Left lung (tissue), 10 donors: ENCODE measurements around the gene CCNL2. TPM values are rescaled to one million over a fixed set of nuclear protein-coding genes. Genes with fewer than 3 reads are reported as not detected.

Experiments used
- ATAC-seq: fragments of 200-7000 bp; cut with Tn5 transposase; one replicate; pipeline ENCODE4 v1.9.1; 2020; ENCODE audit warnings: moderate library complexity
- DNase-seq, 4 donors: peaks; one replicate each; pipeline ENCODE4 v3.0.0-alpha.2; 2013 to 2020
- H3K27ac ChIP-seq, 2 donors: fragments of 200-600 bp; sonication (generic) in 1 of 2; one replicate each; pipeline versions ENCODE4 v1.5.0 to v1.8.0; 2020 to 2021
- H3K27me3 ChIP-seq, 2 donors: fragments of 200-600 bp; sonication (generic) in 1 of 2; one replicate each; pipeline versions ENCODE4 v1.5.0 to v1.8.0; 2020 to 2021
- H3K36me3 ChIP-seq, 2 donors: fragments of 200-600 bp; sonication (generic) in 1 of 2; one replicate each; pipeline versions ENCODE4 v1.5.0 to v1.8.0; 2020 to 2021
- H3K4me1 ChIP-seq, 2 donors: fragments of 200-600 bp; one replicate each; pipeline ENCODE4 v1.8.0; 2021
- H3K4me3 ChIP-seq, 2 donors: fragments of 200-600 bp; sonication (generic) in 1 of 2; one replicate each; pipeline versions ENCODE4 v1.5.0 to v1.8.0; 2020 to 2021; ENCODE audit warnings: mild to moderate bottlenecking in 1 of 2
- H3K9me3 ChIP-seq, 2 donors: fragments of 200-600 bp; sonication (generic) in 1 of 2; one replicate each; pipeline versions ENCODE4 v1.5.0 to v1.8.0; 2020 to 2021
- intact Hi-C, 2 donors: fragments of 100-400 bp; cut with DNase I; formaldehyde crosslinking; loops; one replicate each; pipeline versions ENCODE4 v1.11.2 to v1.14.2; 2022
- polyA plus RNA-seq, 6 donors: library from polyadenylated mRNA; unstranded; fragments of 120-200 nt; gene quantifications; one replicate each; pipeline ENCODE4 v1.2.1, GENCODE V29; 2013; ENCODE audit not compliant: insufficient read length in 6 of 6
- total RNA-seq, 2 donors: library from RNA; stranded (reverse); fragmentation: NEBNext Ultra II Directional; extraction: Animal tissue kit (Norgen Biotek cat#: 25700); gene quantifications; one replicate each; pipeline ENCODE4 v1.2.1, GENCODE V29; 2021
- TF ChIP-seq, protein P1 (sequence below), 2 donors: fragments of 200-600 bp; sonication (generic) in 1 of 2; IDR thresholded peaks; one replicate each; pipeline versions ENCODE4 v1.5.0 to v1.8.0; 2021; ENCODE audit warnings: antibody characterized with exemption in 2 of 2
- donor health status: DM: no; HTN: yes; CAD: no.
- donor health status: DM: no; HTN: no; CAD: no.

Gene CCNL2
- total and polyA plus RNA-seq, 8 donors = 142 to 405 (median 310) TPM

DNA sequence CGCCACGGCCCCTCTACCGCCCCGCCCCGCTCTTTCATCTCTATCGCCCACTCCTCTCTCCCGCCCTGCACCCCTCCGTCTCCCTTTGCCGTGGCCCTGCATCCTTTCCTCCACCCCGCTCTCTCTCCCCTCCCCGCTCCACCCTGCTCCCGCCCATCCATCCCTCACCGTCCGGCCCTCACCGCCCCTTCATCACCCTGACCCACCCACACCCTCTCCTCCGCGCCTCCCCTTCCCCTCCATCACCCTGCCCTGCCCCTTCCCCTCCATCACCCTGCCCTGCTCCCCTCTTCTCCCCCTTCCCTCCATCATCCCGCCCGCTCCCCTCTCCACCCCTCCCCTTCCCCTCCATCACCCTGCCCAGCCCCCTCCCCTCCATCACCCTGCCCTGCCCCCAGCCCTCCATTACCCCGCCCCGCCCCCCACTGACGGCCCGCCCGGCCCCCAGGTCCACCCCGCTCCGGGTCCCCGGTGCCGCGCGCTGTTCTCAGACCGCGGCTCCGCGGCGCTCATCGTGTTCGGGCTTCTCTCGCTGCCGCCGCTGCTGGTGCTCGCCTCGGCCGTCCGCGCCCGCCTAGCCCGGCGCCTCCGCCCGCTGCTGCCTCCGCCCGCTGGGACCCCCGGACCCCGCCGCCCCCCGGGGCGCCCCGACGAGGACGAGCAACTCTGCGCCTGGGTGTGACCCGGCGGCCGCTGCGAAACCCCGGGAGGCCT lies 28.1 kb upstream of the CCNL2 start:
- intact Hi-C loops = no loop called here
- Histone ChIP-seq H3K27me3 (peaks cover 0 to 54% of the 10 kb centered on the region in 2 donors), H3K36me3 (no peaks in the 10 kb centered on the region), H3K27ac (no peak overlapping the region), H3K4me1 (peaks cover 23 to 34% of the 10 kb centered on the region in 2 donors), H3K4me3 (peak overlapping the region; percentile 18 to 24), H3K9me3 (no peaks in the 10 kb centered on the region)
- ATAC-seq (no peak), DNase-seq (peak in 1 of 4 donors; percentile 72)
- TF ChIP-seq, protein P1, sequence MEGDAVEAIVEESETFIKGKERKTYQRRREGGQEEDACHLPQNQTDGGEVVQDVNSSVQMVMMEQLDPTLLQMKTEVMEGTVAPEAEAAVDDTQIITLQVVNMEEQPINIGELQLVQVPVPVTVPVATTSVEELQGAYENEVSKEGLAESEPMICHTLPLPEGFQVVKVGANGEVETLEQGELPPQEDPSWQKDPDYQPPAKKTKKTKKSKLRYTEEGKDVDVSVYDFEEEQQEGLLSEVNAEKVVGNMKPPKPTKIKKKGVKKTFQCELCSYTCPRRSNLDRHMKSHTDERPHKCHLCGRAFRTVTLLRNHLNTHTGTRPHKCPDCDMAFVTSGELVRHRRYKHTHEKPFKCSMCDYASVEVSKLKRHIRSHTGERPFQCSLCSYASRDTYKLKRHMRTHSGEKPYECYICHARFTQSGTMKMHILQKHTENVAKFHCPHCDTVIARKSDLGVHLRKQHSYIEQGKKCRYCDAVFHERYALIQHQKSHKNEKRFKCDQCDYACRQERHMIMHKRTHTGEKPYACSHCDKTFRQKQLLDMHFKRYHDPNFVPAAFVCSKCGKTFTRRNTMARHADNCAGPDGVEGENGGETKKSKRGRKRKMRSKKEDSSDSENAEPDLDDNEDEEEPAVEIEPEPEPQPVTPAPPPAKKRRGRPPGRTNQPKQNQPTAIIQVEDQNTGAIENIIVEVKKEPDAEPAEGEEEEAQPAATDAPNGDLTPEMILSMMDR (IDR thresholded peaks at IDR 0.05) = no peak

DNA sequence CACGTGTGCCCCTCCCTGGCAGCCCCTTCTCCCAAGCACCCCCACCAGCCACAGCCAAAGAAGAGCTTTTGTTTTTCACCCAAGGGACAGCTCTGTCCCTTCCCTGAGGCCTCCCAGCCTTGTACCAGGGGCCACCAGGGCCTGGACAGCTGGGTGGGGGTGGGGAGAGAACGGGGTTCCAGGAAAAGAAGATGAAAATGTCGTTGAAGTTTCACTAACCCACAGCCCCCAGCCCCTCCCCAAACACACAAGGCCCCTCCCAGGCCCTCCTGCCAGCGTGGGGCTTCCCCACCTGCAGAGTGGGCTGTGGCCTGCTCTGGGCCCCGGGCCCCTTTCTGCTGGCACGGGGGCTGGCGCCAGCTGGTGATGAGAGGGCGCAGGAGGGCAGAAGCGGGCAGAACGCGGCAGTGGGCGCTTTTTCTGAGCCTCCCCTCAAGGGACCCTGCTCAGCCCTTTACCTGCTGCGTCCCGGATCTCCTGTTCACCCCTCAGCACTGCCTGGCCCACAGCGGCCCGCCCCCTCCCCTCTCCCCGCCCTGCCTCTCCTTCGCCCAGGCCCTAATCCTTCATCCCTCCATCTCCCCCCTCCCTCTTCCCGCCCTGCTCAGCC lies 27.5 kb upstream of the CCNL2 start:
- no peak for ATAC-seq
- peaks cover 0 to 49% of the 10 kb centered on the region in 2 donors for H3K27me3 ChIP-seq
- H3K27ac ChIP-seq = no peak overlapping the region
- no peaks in the 10 kb centered on the region for H3K9me3 ChIP-seq
- TF ChIP-seq, protein P1 (IDR thresholded peaks at IDR 0.05) = no peak
- DNase-seq = peak in 1 of 4 donors; percentile 55
- H3K4me1 ChIP-seq = peaks cover 22 to 27% of the 10 kb centered on the region in 2 donors
- intact Hi-C loops = no loop called here
- no peaks in the 10 kb centered on the region for H3K36me3 ChIP-seq
- H3K4me3 ChIP-seq = no peak overlapping the region

DNA sequence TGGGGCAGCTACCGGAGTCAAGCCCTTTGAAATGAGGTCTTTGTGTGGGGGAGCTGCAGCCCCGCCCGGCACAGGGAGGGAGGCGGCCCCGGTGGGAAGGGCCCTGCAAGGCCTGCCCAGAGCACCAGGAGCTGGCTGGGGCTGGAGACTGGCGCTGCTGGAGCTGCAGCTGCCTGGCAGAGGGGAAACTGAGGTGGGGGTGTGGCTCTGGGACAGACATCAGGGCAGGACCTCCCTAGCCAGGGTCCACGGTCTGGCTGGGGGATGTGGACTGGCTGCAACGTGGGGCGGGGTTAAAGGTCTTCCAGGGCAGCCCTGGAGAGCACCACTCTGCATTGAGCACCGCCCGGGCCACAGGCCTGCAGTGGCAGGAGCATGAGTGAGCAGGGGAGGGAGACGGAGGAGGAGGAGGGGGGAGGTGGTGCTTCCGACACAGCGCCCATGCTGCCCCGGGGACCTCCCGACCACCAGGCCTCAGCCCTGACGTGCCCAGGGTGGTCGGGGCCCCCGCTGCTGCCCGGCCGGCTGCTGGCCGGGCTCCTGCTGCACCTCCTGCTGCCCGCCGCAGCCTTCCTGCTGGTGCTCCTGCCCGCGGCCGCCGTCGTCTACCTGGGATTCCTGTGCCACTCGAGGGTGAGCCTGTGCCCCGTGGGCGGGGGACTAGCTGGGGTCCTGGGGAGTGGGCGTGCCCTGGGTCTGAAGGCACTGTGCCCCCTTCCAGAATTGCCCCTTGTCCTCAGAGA lies 26.8 kb upstream of the CCNL2 start:
- H3K27ac ChIP-seq = no peak overlapping the region
- H3K36me3 ChIP-seq = no peaks in the 10 kb centered on the region
- H3K4me1 ChIP-seq = peaks cover 15 to 20% of the 10 kb centered on the region in 2 donors
- peaks cover 0 to 49% of the 10 kb centered on the region in 2 donors for H3K27me3 ChIP-seq
- TF ChIP-seq, protein P1 (IDR thresholded peaks at IDR 0.05) = no peak
- ATAC-seq = no peak
- intact Hi-C loops = no loop called here
- peak in 1 of 4 donors; percentile 75 for DNase-seq
- no peaks in the 10 kb centered on the region for H3K9me3 ChIP-seq
- no peak overlapping the region for H3K4me3 ChIP-seq

DNA sequence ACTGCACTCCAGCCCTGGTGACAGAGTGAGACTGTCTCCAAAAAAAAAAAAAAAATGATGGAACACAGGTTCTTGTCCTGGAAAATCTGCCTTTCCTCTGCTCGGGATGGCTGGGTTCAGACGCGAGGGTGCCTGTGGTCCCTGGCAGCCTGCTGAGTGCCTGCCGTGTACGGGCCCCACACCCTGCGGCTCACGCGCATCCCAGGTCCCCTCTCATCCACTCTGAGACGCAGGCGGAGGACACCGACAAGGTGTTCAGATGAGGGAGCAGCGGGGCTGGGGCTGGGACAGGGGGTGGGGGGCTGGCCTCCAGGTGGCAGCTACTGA lies 26.3 kb upstream of the CCNL2 start:
- H3K27me3 ChIP-seq = peaks cover 0 to 49% of the 10 kb centered on the region in 2 donors
- intact Hi-C loops = no loop called here
- TF ChIP-seq, protein P1 (IDR thresholded peaks at IDR 0.05) = no peak
- H3K27ac ChIP-seq = no peak overlapping the region
- H3K4me3 ChIP-seq = no peak overlapping the region
- no peaks in the 10 kb centered on the region for H3K36me3 ChIP-seq
- no peaks in the 10 kb centered on the region for H3K9me3 ChIP-seq
- ATAC-seq (no peak), DNase-seq (peak in 1 of 4 donors; percentile 50)
- peaks cover 10 to 21% of the 10 kb centered on the region in 2 donors for H3K4me1 ChIP-seq

DNA sequence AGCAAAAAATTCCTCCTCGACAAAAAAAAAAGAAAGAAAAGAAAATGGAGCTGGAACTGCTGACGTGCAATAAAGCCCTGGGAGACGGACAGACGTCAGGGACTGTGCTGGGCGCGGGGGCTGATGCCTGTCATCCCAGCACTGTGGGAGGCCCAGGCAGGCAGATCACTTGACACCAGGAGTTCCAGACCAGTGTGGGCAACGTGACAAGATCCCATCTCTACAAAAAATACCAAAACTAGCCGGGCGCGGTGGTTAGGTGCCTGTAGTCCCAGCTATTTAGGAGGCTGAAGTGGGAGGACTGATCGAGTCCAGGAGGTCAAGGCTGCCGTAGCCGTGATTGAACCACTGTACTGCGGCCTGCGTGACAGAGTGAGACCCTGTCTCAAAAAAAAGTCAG lies 25.6 kb upstream of the CCNL2 start:
- no peak overlapping the region for H3K4me3 ChIP-seq
- intact Hi-C loops = no loop called here
- peak in 1 of 4 donors; percentile 39 for DNase-seq
- H3K27ac ChIP-seq = no peak overlapping the region
- no peaks in the 10 kb centered on the region for H3K36me3 ChIP-seq
- ATAC-seq = no peak
- peaks cover 5 to 18% of the 10 kb centered on the region in 2 donors for H3K4me1 ChIP-seq
- no peaks in the 10 kb centered on the region for H3K9me3 ChIP-seq
- peaks cover 0 to 47% of the 10 kb centered on the region in 2 donors for H3K27me3 ChIP-seq
- TF ChIP-seq, protein P1 (IDR thresholded peaks at IDR 0.05) = no peak
